Activated CD4-positive, CD25-positive, alpha-beta regulatory T cell treated with anti-CD3 and anti-CD28 coated beads, Interleukin-2, amount 50 U/mL, for 16 hours (primary cell): ENCODE measurements around the gene TERT.

ENCODE experiments used
- DNase-seq: peaks from one replicate; pipeline ENCODE4 v3.0.0-alpha.2; 2020; ENCODE audit warnings: low read depth, low spot score

TERT gene

DNA sequence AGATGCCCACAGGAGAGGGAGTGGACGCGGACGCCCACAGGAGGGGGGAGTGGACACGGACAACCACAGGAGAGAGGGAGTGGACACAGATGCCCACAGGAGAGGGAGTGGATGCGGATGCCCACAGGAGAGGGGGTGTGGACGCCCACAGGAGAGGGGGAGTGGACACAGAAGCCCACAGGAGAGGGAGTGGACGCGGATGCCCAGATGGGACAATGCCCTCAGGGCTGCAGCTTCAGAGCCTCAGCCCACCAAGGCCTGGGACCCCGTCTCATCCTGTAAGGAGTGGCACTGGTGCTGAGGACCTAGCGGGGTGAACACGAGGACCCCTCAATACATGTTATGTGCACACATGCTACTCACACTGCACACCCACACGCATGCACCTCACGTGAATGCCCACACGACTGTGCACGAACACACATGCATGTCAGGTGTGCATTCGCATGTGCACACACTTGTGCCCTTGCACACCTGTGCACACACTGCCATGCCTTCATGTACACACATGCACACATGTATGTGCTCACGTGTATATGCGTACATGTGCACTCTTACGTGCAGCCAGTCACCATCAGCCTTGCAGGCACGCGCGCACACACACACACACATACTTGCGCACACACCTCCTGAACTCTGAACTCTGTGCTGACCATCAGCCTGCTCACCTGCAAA lies 34.9 kb downstream of the TERT start:
- no peak for DNase-seq

DNA sequence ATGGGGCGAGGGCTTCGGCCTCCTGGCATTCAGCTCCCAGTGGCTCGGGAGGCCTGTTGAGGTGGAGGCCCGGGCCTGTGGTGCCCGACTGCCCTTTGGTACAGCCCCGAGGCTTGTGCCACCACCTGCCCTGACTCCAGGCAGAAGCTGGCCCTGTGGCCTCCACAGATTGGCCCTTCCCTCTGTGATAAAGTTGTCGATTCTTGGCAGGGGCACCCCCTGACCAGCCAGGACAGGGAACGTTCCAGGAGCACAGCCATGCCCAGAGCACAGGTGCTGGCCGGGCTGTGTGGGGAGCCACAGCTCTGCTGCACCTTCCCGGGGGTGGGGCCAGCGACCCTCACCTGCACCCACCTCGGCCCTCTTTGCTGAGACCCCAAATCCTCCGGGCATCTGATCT lies 37.0 kb downstream of the TERT start:
- DNase-seq, result no peak

DNA sequence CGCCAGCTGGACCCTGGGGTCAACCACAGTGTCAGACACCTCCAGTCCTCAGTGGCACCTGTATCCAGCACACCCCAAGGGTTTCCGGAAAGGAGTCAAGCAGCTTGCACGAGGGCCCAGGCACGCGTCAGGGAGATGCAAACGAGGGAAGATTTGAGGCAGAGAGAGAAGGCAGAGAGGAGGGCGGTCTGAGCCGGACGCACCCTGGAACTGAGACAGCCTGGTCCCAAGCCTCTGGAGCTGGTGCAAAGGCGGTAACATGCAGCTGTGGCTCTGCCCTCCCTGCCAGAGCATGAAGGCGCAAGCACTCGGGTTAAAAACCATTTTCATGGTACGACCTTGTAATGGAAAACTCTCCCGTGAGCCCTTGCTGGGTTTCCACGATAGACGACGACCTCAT lies 37.5 kb downstream of the TERT start:
- DNase-seq, result no peak

DNA sequence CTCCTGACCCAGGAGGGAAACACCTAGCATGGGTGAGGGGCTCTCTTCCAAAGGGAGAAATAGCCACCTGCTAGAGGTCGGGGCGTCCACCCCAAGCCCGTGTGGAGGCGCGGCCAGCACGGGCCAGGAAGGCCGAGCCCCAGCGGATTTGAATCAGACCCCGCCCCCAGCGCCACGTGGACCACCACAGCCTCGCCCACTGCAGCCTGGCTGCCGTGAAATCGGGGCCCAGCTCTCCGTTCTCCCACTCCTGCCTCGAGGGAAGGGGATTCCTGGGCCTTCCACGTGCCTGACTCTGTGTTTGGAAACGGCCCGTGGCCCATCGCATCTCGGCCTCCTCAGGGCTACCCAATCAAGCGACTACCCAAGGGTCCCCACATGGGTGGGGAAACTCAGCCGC lies 38.1 kb downstream of the TERT start:
- no peak for DNase-seq

DNA sequence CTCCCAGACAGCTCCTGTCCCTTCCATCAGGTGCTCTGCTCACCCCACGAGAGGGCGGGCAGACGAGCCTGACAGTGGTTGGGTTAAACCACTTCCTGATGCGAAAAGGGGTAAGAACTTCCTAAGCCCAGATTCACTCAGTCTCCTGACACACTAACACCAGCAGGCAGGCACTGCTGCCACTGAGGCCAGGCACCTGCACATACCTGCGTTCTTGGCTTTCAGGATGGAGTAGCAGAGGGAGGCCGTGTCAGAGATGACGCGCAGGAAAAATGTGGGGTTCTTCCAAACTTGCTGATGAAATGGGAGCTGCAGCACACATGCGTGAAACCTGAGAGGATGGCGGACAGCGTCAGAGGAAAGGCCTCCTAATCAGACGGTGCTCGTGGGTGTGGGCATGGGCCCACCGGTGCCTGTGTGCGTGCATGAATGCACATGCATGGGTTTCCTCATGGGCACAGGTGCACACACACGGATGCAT lies 39.7 kb downstream of the TERT start:
- no peak for DNase-seq

DNA sequence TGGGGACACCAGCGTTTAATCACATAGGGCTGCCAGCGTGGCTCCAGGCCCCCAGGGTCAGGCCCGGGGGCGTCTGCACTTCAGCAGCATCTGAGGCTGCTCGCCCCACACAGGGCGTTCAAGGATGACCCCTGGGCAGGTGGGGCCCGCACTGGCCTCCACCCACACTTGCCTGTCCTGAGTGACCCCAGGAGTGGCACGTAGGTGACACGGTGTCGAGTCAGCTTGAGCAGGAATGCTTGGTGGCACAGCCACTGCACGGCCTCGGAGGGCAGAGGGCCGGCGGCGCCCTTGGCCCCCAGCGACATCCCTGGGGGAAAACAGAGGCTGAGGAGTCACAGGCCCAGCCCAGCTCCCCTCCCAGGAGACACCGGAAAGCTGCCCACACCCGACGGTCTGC lies 40.7 kb downstream of the TERT start:
- DNase-seq, result no peak

DNA sequence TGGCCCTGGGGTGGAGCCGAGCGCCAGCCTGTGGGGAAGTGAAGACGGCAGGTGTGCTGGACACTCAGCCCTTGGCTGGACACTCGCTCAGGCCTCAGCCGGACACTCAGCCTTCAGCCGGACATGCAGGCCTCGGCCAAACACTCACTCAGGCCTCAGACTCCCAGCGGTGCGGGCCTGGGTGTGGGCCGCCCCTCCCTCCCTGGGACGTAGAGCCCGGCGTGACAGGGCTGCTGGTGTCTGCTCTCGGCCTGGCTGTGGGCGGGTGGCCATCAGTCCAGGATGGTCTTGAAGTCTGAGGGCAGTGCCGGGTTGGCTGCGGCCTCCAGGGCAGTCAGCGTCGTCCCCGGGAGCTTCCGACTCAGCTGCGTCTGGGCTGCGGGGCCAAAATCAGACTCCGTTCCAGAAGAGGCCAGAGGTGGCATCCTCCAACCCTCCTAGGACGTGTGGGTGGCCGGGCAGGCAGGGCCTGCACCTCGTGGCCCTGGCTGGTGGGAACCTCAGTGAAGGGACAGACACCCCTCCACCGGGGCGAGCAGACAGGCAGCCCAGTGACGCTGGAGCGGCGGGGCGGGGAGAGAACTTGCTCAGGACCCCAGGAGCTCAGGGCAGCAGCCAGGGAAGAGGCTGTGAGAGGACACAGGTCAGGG lies 41.3 kb downstream of the TERT start:
- no peak for DNase-seq

DNA sequence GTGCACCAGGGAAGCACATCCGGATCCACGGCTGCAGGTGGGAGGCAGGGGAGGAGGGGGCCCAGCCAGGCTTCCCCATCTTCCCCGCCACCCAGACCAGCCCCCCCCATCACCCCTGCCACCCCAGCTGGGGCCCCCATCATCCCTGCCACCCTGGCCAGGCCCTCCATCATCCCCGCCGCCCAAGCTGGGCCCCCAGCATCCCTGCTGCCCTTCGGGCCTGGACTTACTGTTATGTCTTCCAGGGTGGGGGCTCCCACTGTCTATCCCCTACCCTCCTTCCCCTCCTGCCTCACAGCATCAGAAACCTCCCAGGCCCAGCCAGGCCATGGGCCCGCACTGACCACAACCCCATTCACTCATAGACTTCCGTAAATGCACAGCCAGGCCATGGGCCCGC lies 42.2 kb downstream of the TERT start:
- no peak for DNase-seq

DNA sequence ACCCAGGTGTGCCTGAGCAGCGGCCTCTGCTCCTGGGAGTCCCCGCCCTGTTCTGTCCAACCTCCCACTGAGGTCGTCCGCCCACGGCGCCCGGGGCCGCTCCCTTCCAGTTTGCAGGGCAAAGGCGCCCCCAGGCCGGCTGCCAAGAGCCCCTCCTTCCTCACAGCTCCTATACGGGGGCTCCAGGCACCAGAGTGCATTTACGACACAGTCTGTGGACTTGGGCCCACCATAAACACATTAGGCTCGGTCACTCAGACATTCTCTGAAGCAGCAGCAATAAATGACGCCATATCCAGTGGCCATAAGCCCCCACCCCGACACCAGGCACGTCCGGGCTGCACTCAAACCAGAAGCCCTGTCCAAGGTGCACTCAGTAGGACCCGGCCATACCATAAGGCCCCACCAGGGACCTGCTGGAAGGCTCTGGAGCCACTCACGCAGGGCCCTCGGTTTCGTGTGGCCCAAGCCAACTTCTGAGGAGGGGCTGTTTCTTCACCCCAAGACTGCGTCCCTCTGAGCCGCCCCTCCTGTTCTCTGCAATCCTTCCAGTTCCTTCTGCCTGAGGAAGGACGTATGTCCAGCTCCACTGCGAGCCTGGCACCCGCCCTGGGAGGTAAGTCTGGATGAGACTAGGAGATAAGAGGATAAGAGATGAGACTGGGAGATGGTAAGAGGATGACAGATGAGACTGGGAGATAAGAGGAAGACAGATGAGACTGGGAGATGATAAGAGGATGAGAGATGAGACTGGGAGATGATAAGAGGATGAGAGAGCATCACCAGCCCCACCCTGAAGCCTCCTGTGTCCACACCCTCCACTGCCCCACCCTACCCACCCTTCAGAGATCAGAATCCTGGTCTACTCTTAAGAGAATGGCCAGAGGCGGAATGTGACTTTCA lies 42.9 kb downstream of the TERT start:
- no peak for DNase-seq

DNA sequence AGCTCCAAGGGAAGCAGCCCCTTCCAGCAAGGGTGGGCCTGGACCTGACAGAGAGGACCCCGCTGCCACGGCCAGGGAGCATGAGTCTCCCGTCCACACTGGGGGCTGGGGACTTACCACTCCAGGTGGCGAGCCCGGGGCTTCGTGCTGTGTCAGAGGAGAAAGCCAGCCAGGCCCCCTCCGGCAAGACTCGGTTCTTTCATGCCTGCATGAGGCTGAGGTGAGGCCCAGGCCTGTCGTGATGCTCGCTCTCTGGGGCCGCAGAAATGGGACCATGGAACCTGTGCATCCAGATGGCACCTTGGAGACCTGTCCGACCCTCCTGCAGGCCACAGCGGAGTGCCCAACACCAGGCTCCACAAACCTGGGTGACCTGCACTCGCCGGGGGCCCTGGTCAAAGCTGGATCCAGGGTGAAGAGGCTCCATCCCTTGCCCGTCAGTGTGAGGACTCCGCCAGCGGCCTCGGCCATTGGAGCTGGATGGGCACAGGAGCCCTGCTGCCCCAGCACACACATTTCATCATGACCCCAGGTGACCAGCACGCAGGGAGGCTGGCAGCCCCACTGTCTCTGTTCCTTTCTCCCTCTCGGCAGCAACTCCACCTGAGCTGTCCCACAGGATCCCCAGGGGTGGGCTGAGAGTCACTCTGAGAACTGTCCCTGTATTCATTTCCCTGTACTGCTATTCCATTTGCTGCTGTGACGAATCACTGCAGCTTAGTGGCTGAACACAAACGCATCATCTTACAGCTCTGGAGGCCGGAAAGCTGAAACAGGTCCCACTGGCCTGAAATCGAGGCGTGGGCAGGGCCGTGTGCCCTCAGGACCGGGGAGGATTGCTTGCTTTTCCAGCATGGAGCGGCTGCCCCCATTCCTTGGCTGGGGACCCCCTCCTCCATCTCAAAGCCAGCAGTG lies 45.2 kb downstream of the TERT start:
- no peak for DNase-seq

DNA sequence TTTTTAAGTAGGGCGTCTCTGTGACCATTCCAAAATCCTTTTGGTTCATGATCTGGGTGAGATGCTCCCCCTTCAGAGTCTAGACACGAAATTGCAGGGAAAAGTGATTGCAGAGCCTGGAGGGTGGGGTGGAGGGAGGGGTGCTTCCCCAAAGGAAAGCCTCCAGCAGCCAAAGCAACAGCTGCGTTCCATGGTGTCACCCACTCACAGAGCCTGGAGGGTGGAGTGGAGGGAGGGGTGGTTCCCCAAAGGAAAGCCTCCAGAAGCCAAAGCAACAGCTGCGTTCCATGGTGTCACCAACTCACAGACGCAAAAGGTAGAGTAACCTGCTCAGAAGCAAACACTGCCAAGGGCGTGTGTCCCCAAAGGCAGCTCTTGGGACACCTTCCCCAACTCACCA lies 47.1 kb downstream of the TERT start:
- DNase-seq, result no peak

DNA sequence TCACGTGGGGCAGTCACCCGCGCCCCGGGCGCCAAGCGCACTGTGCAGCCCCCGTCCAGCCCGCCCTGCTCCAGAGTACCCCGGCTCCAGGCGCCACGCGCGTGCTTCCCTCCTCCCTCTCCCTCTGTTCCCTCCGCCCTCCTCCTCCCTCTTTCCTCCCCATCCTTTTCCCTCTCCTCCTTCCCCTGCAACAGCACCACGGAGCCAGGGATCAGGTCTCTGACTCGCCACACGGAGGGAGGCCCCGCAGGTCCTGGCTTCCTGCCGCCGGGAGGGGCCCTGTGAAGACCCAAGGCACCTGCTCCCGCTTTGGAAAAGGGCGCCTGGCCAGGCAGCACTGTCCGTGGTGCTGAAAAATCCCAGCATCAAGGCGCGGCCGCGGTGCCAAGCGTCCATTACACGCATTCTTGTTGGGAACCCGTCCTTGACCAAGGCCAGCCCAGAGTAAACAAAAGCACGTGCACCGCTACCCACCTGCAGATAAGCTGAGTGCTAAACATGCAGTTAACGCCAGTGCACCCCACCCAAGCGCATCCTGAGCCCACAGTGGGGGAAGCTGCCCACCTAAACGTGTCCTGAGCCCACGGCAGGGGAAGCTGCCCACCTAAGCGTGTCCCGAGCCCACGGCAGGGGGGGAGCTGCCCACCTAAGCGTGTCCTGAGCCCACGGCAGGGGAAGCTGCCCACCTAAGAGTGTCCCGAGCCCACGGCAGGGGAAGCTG lies 48.0 kb downstream of the TERT start:
- no peak for DNase-seq

DNA sequence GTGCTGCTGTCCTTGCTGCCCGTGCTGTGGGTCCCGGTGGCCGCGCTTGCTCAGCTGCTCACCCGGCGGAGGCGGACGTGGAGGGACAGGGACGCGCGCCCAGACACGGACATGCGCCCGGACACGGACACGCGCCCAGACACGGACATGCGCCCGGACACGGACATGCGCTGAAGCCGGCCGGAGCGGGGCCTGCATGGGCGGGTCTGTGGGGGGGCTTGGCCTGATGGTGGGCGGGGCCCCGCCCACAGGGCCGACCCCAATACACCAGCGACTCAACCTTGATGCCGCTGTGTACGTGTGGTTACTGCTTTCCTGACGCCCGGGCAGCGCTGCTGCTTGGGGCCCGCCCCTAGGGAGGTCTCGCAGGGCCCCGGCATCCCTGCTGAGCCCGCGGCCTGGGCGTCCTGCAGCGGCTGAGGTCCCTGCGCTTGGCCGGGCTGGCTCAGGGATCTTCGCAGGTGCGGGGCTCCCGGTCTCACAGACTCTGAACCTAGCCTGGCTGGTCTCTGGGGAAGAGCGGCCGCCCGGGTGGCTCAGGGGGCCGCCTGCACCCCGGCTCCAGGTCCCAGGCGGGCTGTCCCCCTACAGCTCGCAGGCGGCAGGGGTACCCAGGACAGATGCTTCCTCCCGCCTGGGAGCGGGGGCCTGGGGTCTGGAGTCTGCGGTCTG lies 48.8 kb downstream of the TERT start:
- DNase-seq, result no peak

DNA sequence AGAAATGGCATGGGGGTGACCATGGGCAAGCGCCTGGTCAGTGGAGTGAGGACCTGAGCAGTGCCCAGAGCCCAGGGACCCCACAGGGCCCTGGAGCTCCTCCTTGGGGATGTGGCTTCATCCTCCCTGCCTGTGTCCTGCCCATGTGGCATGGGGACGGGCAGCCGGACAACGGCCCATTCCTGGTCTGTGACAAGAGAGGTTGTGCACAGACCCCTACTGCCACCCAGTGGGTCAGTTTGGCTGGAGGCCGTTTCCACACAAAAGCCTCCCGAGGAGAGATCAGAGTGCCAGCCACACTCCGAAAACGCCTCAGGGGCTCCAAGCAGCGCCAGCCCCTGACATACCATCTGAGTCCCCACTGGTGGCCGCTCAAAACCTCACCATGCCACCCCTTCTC lies 49.9 kb downstream of the TERT start:
- no peak for DNase-seq

DNA sequence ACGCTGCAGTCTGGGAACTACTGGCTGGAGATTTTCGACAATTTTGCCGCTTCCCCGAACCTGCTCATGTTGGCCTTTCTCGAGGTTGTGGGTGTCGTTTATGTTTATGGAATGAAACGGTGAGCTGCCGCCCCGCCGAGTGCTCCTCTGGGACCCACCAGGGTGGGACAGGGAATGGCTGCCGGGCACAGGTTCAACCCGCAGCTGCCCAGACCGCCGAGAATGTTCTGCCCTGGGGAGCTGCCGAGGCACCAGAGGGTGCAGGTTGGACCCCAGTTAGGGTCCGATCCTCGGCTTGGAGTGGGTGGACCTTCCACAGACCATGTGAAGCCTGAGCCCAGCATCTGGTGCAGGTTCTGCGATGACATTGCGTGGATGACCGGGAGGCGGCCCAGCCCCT lies 50.6 kb downstream of the TERT start:
- no peak for DNase-seq

DNA sequence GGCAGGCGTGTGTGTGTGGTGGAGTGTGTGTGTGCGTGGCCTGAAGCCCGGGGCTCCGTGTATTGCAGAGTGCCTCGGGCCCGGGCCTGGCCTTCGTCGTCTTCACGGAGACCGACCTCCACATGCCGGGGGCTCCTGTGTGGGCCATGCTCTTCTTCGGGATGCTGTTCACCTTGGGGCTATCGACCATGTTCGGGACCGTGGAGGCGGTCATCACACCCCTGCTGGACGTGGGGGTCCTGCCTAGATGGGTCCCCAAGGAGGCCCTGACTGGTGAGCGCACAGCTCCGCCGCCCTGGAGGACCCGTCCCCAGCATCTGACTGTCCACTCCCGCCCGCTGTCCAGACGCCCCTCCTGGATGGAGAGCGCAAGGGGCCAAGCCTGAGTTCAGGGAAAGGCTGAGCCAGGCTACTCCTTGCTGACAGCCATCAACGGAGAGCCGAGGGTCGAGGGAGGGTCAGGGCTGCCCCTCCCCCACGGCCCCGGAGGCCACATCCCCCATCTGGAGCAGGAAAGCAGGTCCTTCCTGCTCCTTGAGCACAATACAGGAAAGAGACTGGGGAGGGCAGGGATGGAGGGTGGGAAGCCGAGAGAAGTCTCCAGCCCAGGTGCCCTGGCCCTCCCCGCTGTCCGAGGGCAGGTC lies 51.3 kb downstream of the TERT start:
- DNase-seq, result no peak

DNA sequence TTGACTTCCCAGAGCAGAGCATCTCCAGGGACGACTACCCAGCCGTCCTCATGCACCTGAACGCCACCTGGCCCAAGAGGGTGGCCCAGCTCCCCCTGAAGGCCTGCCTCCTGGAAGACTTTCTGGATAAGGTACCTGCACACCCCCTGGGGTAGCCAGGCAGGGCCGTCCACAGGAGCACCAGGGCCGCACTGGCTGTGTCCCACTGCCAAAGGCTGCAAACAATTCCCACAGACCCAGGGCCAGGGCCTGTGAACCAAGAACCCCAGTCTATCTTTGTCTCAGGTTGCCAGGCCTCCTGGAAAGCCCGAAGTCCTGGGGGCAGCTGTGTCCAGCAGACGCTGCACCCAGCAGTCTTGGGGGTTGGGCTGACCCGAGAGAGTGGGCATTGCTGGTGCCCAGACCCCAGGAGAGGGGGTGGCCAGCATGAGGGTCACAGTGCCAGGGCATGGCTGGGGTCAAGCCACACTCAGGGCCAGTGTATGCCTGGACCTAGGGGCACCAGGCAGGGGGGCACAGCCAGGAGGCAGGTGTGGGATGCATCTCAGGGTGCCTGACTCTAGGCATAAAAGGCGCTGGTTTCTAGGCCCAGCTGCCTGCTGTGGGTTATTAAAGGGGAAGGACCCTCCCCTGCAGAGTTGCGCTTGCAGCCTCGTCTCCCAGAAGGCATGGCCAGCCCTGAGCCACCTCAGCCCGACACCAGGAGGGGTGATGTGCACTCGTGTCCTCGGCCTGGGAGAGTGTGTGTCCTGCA lies 52.0 kb downstream of the TERT start:
- no peak for DNase-seq

DNA sequence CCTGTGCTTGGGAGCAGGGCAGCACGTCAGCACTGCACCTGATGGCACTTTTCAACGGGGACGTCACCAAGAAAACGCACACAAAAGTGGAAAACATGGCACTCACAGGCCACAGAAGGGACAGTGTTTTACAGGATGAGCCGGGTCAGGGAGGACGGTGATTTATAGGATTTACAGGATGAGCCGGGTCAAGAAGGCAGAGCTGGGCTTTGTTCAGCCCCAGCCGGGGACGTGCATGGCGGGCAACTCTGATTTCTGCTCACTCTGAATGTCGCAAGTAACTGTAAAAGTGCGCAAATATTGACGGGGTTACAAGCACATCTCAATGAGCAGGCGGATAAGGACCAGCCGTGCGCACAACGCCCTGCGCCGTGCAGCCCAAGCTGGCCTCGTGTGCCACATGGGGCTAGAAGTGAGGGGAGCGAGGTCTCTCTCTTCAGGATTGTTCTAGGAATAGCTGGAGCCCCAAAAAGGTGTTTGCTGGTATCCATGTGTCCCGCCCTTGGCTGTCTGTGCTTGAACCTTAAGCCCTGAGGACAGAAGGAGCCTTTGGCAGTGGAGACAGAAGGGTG lies 53.3 kb downstream of the TERT start:
- no peak for DNase-seq
